ENCODE measurements around the gene BTN3A1.

DNA sequence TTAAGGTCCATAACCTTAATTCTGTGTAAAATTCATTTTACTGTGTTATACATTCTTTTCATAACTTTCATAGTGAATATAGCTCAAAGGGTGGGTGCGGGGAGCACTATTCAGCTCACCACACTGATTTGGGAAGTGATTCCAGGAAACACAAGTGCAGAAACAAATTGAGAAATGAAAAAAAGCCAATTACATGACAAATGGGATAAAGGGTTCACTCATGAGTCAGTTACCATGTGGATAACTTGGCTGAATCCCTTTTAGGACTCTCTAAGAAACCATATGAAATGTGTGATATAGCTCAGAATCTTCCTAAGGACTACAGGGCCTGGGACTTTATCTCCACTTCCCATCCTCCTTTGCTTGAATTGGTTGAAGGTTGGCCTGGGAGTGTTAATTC, 52.6 kb downstream of the BTN3A1 start:
- TF ChIP-seq CTCF (IDR thresholded peaks at IDR 0.05) (no peak), EZH2 (IDR thresholded peaks at IDR 0.05) (no peak), EZH2phosphoT487 (IDR thresholded peaks at IDR 0.05) (no peak)
